NCI-H446 treated with DMSO at 0.1 percent for 48 hours (cell line): ENCODE results near the gene MAP4K1.
"Not testable (repeated sequence)": the region's sequence is repeated elsewhere in the genome, so short reads cannot be mapped to it uniquely, and the experiment has no call there.

Experiments
- DNase-seq: peaks from one replicate; lab custom pipeline; 2025; lab: John Stamatoyannopoulos, UW

The MAP4K1 gene

DNA sequence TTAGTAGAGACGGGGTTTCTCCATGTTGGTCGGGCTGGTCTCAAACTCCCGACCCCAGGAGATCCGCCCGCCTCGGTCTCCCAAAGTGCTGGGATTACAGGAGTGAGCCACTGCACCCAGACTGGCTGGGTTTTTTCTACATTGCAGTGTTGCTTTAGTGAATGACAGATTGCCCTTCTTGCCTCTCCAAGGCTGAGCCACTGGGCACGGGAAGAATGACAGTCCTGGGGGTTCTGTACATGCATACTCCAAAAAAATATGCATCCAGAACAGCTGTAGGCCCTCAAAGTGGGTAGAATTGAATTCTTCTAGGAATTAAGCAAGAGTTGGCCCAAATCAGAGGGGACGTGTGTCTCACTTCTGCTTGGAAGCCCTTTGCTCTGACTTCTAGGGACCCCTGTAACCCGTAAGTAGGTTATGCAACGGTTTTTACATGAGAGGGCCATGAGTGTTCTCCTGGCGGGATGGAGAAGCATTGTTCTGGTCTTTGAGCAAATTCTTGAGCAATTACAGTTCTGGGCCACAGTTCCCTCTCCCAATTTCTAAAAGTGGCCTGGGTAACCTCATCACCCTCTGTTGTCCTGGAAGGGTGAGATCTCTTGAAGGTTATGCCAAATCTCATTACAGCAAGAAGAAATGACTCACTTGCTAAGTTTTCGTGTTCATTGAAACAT is 33.3 kb upstream of the MAP4K1 start:
- peak; percentile 24 for DNase-seq

DNA sequence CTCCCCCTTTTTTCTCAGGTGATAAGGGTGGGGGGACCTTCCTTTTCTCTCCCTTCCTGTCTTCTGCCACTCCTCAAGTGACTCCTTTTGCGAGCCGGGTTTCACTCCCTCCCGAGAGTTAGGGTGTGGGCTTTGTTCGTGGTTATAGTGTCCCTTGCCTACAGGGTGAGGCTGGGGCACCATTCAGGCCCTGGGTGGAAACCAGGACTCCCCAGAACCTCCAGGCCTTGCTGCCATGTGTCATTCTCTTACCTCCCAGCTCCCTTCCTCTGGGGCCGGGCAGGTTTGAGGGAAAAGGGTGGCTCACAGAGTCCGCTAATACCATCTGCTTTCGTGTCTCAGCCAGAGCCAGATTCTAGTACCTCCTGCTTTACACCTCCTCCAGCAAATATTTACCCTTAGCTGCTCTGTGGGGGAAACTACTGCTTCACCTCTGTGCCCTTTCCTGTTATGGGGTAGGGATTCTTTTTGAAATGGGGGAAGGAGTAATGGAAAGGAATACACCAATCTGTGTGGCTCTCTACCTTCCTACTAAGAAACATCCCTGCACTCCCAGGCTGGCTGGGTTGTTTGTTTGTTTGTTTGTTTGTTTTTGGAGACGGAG is 32.5 kb upstream of the MAP4K1 start:
- DNase-seq: peak; percentile 12

DNA sequence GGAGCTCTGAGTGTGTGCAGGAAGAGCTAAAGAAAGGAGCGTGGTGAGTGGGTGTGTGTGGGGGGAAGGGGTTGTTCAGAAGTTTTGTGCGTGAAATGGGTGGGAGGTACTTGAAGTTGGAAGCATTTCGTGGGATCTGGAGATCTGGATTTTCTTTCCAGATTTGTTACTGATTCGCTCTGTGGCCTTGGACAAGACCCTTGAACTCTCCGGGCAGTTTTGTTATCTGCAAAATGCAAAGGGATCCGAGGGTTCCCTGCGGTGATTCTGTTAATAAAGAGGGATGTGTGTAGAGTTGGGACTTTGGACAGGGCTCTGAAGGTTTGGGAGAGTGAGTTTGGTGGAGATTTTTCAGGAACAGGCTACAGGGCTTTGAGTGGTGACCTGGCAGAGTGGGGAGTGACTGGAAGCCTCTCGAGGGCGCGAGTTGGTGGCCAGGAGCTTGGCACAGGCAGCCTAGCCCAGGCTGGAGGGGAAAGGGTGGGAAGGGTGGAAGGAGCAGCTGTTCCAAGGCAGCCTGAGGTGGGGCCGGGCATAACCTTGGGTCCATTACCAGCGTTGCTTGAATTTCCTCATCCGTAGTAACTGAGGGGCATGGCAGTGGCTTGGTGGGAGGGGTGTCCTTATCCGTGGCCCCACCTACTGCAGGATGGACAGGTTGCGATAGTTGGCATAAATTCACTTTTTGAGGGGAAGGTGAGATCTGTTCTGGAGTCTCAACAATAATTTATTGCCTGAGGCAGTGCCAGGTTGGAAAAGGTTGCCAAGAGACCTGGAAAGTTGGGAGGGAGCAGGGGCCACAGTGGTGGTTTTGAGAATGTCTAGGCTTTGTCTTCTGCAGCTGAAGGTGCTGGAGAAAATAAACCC is 31.8 kb upstream of the MAP4K1 start:
- no peak for DNase-seq

DNA sequence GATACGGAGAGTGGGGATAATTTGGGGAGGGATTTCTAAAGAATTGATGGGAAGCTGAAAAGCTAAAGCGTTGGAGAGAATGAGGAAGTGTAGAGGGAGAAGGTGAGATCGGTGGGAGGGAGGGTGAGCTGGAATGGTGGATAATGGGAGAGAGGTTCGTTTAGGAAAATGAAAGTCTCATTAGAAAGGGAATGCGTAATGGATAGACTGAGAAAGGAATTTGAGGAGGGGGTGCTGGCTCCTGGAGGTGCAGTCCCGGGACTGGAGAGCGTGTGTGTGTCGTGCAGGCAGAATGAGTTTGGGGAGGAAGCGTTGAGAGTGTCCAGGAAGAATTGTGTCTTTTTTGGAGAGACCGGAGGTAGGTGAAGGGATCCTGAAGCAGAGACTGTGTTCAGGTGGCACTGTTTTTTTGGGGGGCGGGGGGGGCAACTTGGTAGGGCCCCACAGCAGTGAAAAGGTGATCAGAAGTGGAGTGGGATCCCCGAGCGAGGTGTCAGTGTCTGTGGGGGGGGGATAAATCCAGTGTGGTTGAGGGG is 31.1 kb upstream of the MAP4K1 start:
- no peak for DNase-seq

DNA sequence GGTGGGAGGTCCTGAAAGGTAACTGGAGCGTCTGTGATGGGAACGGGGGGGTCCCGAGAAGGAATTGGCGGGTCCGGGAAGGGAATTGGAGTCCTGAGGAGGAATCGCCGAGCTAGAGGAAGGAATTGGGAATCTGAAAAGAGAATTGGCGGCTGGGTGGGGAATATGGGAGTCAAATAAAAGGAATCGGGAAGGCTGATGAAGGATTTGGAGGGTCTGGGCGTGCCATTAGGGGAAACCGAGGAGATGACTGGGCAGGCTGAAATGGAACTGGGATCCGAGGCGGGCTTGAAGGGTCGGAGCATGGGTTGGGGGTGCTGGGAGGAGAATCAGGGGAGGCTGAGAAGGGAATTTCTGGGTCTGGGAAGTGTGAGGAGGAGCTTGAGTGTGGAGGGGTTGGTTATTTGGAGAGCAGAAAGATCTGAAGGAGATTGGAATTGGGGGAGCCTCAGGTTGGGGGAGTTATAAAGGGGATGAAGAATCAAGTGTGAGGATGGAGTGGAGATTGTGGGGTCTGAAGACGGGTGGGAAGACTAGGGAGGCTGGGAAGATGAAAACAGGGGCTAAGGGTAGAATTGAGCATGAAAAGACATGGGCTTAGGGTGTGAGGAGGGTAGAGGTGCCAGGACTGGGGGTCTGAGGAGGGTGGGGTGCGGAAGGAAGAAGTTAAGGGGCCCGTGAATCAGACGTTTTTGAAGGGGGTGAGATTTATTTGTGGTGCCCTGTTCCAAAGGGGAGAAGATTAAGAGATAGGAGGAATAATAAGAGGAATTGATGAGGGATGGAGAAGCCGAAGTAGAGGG is 30.4 kb upstream of the MAP4K1 start:
- DNase-seq: no peak

DNA sequence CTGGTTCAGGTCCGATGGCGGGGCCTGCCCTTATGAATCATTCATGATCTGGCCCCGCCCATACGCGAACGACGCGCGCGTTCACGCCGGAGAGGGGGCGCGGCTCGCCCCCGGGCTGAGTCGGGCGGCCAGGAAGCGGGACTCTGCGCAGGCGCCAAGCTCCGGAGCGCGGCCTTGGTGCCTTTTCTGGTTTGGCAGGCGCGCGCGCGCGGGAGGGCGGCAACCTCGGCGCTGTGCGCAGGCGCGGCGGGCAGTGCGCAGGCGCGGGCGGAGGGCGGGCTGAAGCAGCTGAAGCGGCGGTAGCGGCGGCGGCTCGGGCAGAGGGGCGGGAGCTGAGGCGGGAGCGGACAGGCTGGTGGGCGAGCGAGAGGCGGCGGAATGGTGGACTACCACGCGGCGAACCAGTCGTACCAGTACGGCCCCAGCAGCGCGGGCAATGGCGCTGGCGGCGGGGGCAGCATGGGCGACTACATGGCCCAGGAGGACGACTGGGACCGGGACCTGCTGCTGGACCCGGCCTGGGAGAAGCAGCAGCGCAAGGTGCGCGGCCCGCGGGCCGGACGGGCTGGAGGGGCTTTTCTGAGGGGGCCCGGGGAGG is 29.7 kb upstream of the MAP4K1 start, which contains the start of gene ACTN4:
Gene ACTN4 (plus strand): TSS at position 282 of the 598 bp plus-strand sequence. CDS start 97 bp downstream, at position 379.
- peak; percentile 96 for DNase-seq

DNA sequence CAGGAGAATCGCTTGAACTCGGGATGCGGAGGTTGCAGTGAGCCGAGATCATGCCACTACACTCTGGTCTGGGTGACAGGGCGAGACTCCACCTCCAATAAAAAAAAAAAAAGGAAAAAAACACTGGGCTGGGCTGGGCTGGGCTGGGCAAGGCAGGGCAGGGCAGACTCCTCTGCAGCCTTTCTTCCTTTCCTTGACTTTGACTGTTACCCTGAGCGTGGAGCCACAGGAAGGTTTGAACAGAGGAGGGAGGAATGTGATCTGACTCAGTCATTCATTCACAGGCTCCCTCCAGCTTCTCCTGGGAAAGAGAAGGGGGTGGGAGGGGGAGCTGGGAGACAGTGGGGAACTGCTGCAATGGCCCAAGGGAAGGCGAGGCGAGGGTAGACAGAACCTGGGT is 27.0 kb upstream of the MAP4K1 start:
- no peak for DNase-seq

DNA sequence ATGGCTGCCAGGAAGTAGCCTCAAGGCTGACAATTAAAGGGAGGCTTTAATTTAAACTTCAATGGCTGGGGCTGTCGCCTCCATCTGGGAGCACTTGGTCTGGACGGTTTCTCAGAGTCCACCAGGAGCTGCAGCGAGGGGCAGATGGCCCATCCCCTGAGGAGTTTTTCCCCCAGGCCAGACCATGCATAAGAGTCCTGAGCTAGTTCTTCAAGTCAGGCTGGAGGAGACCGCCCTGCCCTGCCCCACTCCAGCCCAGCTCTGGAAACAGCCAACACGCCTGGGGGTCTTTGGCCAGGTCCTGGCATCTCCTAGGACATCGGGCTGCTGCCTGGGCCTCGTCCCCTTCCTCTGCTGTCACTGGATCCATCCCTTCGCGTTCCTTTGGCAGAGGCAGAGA is 24.4 kb upstream of the MAP4K1 start:
- no peak for DNase-seq

DNA sequence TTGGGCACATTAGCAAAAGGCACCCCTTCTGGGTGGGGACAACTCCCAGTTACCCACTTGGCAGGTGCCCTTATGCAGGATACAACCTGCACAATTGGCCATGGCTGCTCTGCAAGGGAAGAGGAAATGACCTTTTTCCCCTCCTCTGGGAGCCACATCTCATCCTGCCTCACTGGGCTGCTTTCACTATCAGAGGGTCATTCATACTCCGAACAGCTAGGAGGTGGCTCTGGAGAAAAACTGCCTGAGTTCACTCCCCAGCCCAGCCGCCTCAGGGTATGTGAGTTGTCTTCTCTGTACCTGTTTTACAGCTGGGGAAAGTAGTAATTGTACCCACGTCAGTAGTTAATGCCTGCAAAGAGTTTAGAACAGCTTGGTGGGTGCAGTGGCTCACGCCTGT is 22.6 kb upstream of the MAP4K1 start:
- no peak for DNase-seq

DNA sequence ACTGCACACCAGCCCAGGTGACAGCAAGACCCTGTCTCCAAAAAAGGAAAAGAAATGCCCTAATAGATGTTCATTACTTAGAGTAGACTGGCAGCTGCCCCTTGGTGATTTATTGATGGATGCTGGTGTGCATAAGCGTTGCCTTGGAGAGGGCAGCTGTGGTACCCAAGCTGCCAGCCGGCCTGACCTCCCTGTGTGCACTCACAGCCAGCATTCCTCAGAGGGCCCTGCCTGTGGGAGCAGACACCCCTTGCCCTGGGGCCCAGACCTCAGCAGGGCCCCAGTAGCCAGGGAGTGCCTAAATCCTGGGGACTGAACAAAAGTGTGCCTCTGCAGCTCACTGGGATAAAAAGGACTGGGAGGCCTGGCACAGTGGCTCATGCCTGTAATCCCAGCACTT is 21.9 kb upstream of the MAP4K1 start:
- DNase-seq: no peak

DNA sequence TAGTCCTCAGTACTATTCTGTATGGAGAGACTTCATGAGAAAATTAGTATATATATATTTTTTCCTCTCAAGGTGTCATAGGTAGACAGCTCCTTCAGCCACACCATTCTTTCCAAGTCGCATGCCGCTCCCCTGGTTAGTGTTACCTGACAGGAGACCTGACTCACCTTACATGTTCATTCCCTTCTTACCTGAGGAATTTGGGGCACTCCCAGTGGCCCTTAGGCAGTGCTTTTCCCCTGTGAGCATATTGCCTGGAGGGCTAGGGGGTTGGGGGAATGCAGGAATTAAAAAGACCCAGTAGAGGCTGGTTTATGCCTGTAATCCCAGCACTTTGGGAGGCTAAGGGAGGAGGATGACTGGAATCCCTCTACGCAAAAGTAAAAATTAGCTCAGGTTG is 20.7 kb upstream of the MAP4K1 start:
- no peak for DNase-seq

DNA sequence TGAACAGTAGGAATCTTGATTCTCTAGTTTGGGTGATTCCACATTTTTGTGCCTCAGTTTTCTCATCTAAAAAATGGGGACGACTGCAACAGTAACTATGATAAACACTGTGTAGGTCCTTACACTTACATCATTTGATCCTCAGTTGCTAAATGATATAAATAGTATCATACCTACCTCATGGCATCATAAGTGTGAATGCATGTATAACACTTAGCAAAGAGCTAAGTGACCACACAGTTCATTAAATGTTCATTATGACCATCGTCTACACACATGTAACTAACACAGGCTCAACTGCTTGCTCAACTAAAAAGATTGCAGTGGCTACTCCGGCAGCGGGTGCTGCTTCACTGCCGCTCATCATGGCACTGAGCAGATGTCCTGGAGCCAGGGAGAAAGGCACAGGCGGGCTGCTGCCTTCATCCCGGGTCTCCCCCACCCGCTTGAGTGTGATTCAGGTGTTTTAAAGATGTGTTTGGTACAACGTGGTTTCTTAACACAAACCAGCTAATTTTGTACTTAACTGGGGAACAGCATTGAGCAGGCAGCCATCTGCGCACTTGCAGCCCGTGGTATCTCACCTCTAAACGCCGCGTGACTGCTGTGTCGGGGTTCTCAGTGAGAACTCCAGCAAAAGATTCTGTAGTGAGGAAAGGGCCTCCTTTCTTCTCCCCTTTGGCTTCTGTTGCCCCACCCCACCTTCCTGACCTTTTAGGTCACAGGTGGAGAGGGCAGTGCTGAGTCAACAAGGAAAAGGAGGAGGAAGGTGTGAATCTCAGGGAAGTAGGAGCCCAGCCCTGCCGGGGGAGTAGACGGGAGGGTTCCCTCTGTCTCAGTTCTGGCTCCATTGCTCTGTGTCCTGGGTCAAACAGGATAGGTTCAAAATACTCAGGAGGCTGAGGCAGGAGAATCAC is 18.0 kb upstream of the MAP4K1 start:
- DNase-seq: no peak

DNA sequence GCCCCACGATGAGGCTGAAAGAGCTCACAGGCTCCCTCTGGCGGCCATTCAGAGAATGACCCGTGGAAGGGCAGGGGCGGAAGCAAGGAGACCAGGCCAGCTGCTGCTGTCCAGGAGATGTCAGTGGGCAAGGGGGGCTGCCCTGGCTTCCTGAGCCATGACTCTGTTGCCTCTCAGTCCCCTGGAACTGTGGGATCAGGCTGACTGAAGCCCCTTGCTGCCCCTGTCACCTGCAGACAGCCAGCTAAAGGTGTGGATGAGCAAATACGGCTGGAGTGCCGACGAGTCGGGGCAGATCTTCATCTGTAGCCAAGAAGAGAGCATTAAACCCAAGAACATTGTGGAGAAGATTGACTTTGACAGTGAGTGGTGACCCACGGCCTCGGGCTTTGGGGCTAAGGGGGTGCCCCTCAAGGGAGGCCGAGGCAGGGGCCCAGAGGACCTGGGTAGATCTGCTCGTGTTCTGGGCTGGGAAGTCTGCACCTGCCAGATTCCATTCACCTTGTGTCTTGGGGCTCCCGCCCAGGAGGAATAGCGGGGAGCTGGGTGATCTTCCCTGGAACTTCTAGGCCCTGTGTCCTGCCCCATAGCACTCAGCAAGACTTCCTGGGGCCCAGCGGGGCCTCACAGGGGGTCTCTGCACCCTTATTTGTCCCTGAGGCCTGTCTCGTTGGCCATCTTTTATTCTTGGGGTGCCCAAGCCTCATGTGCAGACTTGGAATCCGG is 17.2 kb upstream of the MAP4K1 start:
- DNase-seq: no peak

DNA sequence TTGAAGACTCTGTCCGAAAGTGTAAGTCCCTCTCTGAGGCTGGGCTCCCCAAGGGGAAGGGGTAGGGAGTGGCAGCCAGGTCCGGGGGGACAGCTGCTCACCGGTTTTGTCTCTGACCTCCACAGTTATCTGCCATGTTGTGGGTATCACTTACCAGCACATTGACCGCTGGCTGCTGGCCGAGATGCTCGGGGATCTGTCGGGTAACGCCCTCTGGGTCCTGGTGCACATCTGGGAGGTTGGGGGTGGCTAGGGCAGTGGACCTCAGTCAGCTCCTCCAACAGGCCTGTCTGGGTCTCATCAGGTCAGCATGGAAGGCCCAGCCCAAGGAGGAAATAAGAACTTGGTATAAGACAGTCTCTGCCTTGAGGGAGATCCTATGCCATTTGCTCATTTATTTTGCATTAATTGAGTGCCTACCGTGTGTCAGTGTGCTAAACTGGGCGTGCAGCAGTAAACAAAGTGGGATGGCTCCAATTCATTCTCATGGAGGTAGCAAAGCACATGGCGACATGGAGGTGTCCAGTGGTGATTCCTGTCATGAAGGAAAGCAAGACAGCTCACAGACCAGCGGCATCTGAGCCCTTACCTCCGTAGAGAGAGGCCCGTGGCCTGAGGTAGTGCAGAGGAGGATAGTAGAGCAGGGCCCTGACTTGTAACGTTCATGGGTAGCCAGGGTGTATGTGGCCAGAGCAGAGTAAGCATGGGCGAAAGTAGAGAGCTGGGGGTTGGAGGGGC is 14.9 kb upstream of the MAP4K1 start:
- DNase-seq: no peak

DNA sequence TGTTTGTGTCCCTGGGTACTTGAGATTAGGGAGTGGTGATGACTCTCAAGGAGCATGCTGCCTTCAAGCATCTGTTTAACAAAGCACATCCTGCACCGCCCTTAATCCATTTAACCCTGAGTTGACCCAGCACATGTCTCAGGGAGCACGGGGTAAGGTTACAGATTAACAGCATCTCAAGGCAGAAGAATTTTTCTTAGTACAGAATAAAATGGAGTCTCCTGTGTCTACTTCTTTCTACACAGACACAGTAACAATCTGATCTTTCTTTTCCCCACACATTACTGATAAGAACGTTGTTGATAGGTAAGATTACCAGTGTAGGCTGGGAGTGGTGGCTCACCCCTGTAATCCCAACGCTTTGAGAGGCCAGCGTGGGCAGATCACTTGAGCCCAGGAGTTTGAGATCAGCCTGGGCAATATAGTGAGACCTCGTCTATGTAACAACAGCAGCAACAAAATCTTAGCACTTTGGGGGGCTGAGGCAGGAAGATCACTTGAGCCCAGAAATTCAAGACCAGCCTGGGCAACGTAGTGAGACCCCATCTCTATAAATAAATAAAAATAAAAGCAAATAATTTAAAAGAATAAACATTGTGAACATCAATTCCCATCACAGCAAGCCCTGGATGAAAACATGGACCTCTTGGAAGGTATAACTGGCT is 14.2 kb upstream of the MAP4K1 start:
- DNase-seq: not testable (repeated sequence)

DNA sequence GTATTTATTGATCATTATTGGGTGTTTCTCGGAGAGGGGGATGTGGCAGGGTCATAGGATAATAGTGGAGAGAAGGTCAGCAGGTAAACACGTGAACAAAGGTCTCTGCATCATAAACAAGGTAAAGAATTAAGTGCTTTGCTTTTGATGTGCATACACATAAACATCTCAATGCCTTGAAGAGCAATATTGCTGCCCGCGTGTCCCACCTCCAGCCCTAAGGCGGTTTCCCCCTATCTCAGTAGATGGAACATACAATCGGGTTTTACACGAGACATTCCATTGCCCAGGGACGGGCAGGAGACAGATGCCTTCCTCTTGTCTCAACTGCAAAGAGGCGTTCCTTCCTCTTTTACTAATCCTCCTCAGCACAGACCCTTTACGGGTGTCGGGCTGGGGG is 13.5 kb upstream of the MAP4K1 start:
- not testable (repeated sequence) for DNase-seq

DNA sequence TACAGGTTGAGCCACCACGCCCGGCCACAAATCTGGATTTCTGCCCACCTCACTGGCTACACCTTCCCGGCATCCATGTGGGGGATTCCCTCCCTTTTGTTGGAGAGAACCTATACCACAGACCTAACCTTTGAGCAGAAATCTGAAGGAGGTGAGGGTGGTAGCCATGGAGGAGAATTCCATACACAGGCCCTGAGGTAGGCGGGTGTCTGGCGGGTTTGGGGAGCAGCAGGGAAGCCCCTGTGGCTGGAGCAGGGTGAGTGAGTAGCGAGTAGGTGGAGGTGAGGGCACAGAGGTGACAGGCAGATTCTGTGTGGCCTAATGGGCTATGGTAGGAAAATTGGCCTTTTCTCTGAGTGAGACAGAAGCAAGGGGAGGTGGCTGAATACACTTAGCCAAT is 11.8 kb upstream of the MAP4K1 start:
- no peak for DNase-seq

DNA sequence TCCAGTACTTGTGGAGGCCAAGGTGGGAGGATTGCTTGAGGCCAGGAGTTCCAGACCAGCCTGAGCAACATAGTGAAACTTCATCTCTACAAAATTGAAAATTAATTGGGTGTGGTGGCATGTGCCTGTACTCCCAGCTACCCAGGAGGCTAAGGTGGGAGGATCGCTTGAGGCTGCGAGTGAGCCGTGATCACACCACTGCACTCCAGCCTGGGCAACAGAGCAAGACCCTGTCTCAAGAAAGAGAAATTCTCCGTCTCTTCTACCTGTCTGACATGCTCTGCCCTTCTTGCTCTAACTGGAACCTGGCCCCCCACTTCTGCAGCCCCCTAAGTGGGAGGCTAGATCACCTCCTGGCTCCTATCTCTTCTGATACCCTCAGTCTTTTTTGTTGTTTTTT is 8.6 kb upstream of the MAP4K1 start:
- no peak for DNase-seq
